SU-DHL-6 (cell line): Measurements from ENCODE around the gene POLR3B.

Experiments used
- H2AFZ ChIP-seq: fragments of 200-600 bp; sonication (generic); 2 replicates; pipeline ENCODE4 v1.6.1; 2014; ENCODE audit warnings: low read depth, mild to moderate bottlenecking, moderate library complexity, mixed read lengths, antibody characterized with exemption, low read length; ENCODE audit not compliant: severe bottlenecking
- H3F3A ChIP-seq: fragments of 200-600 bp; shearing (Covaris generic); 2 replicates; pipeline ENCODE4 v1.6.0; 2016; ENCODE audit warnings: antibody characterized with exemption, mild to moderate bottlenecking; ENCODE audit not compliant: insufficient read depth
- H3K27ac ChIP-seq: fragments of 200-600 bp; sonication (generic); 2 replicates; pipeline ENCODE4 v1.5.1; 2016; ENCODE audit warnings: low read depth, mild to moderate bottlenecking, low read length, moderate library complexity, mixed read lengths
- H3K27me3 ChIP-seq: fragments of 200-600 bp; sonication (generic), shearing (Covaris generic); 2 replicates; pipeline ENCODE4 v1.6.0; 2014; ENCODE audit warnings: mild to moderate bottlenecking, low read length
- H3K36me3 ChIP-seq: fragments of 200-600 bp; sonication (generic); 2 replicates; pipeline ENCODE4 v1.6.1; 2014; ENCODE audit warnings: mild to moderate bottlenecking, low read length, mixed read lengths
- H3K4me2 ChIP-seq: fragments of 300-600, 200-600 bp; shearing (Covaris generic), sonication (generic); 2 replicates; pipeline ENCODE4 v1.6.0; 2014; ENCODE audit warnings: low read length, low read depth, mild to moderate bottlenecking; ENCODE audit not compliant: poor library complexity, severe bottlenecking
- H3K4me3 ChIP-seq: fragments of 200-600 bp; sonication (generic); 2 replicates; pipeline ENCODE4 v1.5.1; 2014; ENCODE audit warnings: antibody characterized with exemption, low read length, mild to moderate bottlenecking, mixed read lengths; ENCODE audit not compliant: insufficient read depth, poor library complexity, severe bottlenecking
- H3K79me2 ChIP-seq: fragments of 200-600 bp; sonication (generic); 2 replicates; pipeline ENCODE4 v1.6.1; 2014; ENCODE audit warnings: mild to moderate bottlenecking, low read length, moderate library complexity; ENCODE audit not compliant: insufficient read depth
- H3K9ac ChIP-seq: fragments of 200-600 bp; sonication (generic); 2 replicates; pipeline ENCODE4 v1.7.0; 2014; ENCODE audit warnings: mild to moderate bottlenecking, low read length
- H3K9me2 ChIP-seq: fragments of 200-600 bp; sonication (generic); replicated peaks from 2 replicates; pipeline ENCODE4 v1.6.1; 2014; ENCODE audit warnings: low read length; ENCODE audit not compliant: insufficient read depth
- H3K9me3 ChIP-seq: fragments of 200-600 bp; sonication (generic); 2 replicates; pipeline ENCODE4 v1.6.1; 2014; ENCODE audit warnings: low read length, mixed read lengths; ENCODE audit not compliant: insufficient read depth
- H4K20me1 ChIP-seq: fragments of 200-600 bp; sonication (generic); 2 replicates; pipeline ENCODE4 v1.6.1; 2014; ENCODE audit warnings: low read depth, mild to moderate bottlenecking, antibody characterized with exemption, low read length, moderate library complexity, mixed read lengths
- EZH2phosphoT487 ChIP-seq: fragments of 200-600 bp; sonication (generic), shearing (Covaris generic); conservative IDR thresholded peaks from 2 replicates; pipeline ENCODE4 v1.6.1; 2018; ENCODE audit warnings: mild to moderate bottlenecking, antibody characterized with exemption, low read length, moderate library complexity, mixed read lengths
- TF ChIP-seq, protein P1 (sequence below): fragments of 200-600 bp; sonication (generic); IDR thresholded peaks from one replicate; pipeline ENCODE4 v1.5.1; 2017; ENCODE audit warnings: antibody characterized with exemption, mild to moderate bottlenecking, low read length, moderate library complexity; ENCODE audit not compliant: insufficient read depth, poor library complexity, severe bottlenecking

Gene POLR3B

DNA sequence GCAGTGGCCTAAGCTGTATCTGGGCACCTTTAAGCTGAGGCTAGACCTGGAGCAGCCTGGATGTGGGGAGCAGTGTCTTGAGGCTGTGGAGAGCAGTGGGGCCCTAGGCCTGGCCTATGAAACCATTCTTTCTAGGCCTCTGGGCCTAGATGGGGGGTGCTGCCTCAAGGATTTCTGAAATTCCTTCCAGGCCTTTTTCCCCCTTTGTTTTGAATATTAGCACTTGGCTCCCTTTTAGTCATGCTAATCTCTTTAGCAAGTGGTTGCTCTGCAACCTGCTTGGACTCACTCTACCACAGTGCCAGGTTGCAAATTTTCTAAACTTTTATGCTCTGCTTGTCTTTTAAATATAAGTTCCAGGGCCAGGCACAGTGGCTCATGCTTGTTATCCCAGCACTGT is 183.7 kb downstream of the POLR3B start:
- no peak overlapping the region for H3K4me3 ChIP-seq
- H3K9me2 ChIP-seq: no peaks in the 10 kb centered on the region
- H3K36me3 ChIP-seq: no peaks in the 10 kb centered on the region
- no peaks in the 10 kb centered on the region for H3K27me3 ChIP-seq
- no peak overlapping the region for H3K9ac ChIP-seq
- no peaks in the 10 kb centered on the region for H3K79me2 ChIP-seq
- no peaks in the 10 kb centered on the region for H3F3A ChIP-seq
- 0 out of 2 replicates have a peak, but pooled peaks cover 5% of the 10 kb centered on the region for H3K9me3 ChIP-seq
- no peak overlapping the region for H2AFZ ChIP-seq
- H3K27ac ChIP-seq: no peak overlapping the region
- no peak for TF ChIP-seq EZH2phosphoT487
- TF ChIP-seq, protein P1, sequence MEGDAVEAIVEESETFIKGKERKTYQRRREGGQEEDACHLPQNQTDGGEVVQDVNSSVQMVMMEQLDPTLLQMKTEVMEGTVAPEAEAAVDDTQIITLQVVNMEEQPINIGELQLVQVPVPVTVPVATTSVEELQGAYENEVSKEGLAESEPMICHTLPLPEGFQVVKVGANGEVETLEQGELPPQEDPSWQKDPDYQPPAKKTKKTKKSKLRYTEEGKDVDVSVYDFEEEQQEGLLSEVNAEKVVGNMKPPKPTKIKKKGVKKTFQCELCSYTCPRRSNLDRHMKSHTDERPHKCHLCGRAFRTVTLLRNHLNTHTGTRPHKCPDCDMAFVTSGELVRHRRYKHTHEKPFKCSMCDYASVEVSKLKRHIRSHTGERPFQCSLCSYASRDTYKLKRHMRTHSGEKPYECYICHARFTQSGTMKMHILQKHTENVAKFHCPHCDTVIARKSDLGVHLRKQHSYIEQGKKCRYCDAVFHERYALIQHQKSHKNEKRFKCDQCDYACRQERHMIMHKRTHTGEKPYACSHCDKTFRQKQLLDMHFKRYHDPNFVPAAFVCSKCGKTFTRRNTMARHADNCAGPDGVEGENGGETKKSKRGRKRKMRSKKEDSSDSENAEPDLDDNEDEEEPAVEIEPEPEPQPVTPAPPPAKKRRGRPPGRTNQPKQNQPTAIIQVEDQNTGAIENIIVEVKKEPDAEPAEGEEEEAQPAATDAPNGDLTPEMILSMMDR: no peak
- no peaks in the 10 kb centered on the region for H4K20me1 ChIP-seq
- no peak overlapping the region for H3K4me2 ChIP-seq

- no peaks in the 10 kb centered on the region for H3F3A ChIP-seq
- no peak overlapping the region for H2AFZ ChIP-seq
- no peaks in the 10 kb centered on the region for H4K20me1 ChIP-seq
- H3K79me2 ChIP-seq: no peaks in the 10 kb centered on the region
- H3K9me2 ChIP-seq: no peaks in the 10 kb centered on the region
- H3K36me3 ChIP-seq: no peaks in the 10 kb centered on the region
- H3K4me2 ChIP-seq: no peak overlapping the region
- H3K27me3 ChIP-seq: no peaks in the 10 kb centered on the region
- H3K9ac ChIP-seq: no peak overlapping the region
- no peak overlapping the region for H3K4me3 ChIP-seq
- TF ChIP-seq EZH2phosphoT487: no peak
- TF ChIP-seq, protein P1: no peak
- no peaks in the 10 kb centered on the region for H3K9me3 ChIP-seq
- no peak overlapping the region for H3K27ac ChIP-seq
Measured at GRCh38 chr12:106551410-106551809, 193.9 kb downstream of the POLR3B start.

- no peaks in the 10 kb centered on the region for H3F3A ChIP-seq
- no peaks in the 10 kb centered on the region for H3K9me2 ChIP-seq
- H3K27me3 ChIP-seq: no peaks in the 10 kb centered on the region
- no peak overlapping the region for H3K4me2 ChIP-seq
- H3K9ac ChIP-seq: no peak overlapping the region
- H3K36me3 ChIP-seq: no peaks in the 10 kb centered on the region
- H2AFZ ChIP-seq: no peak overlapping the region
- H3K9me3 ChIP-seq: no peaks in the 10 kb centered on the region
- TF ChIP-seq EZH2phosphoT487: no peak
- TF ChIP-seq, protein P1: no peak
- H4K20me1 ChIP-seq: no peaks in the 10 kb centered on the region
- no peaks in the 10 kb centered on the region for H3K79me2 ChIP-seq
- no peak overlapping the region for H3K4me3 ChIP-seq
- H3K27ac ChIP-seq: no peak overlapping the region
Measured at GRCh38 chr12:106552228-106552627, 194.7 kb downstream of the POLR3B start.
